ENCODE results near the gene AAGAB. TPM values are rescaled to one million over a fixed set of nuclear protein-coding genes. Genes with fewer than 3 reads are reported as not detected.

AAGAB gene
- total and polyA plus RNA-seq, 2 donors (not counting 1 experiment from before 2014, with no cell fraction given) = 9.4 to 25.0 TPM

DNA sequence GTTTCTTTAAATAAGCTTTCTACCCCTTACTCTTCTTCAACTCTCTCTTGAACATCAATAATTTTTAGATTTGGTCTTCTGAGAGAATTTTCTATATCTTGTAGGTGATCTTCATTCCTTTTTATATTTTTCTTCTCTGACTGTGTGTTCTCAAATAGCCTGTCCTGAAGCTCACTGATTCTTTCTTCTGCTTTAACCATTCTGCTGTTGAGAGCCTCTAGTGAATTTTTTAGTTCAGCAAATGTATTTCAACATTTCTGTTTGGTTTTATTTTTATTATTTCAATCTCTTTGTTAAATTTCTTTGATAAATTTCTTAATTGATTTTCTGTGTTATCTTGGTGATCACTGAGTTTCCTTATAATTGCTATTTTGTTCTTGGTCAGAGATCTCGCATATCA is 19.8 kb upstream of the AAGAB start:
- Mint-ChIP-seq H3K9me3 (ENCODE audit: insufficient read depth) (peaks cover 11% of the 10 kb centered on the region), H3K4me3 (no peak overlapping the region), H3K27me3 (peaks cover 16% of the 10 kb centered on the region), H3K27ac (no peak overlapping the region), H3K4me1 (no peaks in the 10 kb centered on the region)
- no peak overlapping the region for H3K4me3 ChIP-seq (ENCODE audit: control extremely low read depth in 1 of 5, extremely low read depth in 1 of 5, insufficient read depth in 1 of 5, low read depth in 2 of 5, low read length in 4 of 5)
- H2AFZ ChIP-seq (ENCODE audit: insufficient read depth, low read depth, low read length, poor library complexity, severe bottlenecking) = no peak overlapping the region
- POLR2A ChIA-PET = no interaction called here
- intact Hi-C loops (cut with micrococcal nuclease) = no loop called here
- H4K20me1 ChIP-seq (ENCODE audit: control insufficient read depth, insufficient read depth, low read length, poor library complexity, severe bottlenecking) = no peaks in the 10 kb centered on the region
- peaks cover 7 to 15% (median 9%) of the 10 kb centered on the region in 3 donors for H3K9me3 ChIP-seq (ENCODE audit: control extremely low read depth in 1 of 3, control insufficient read depth in 2 of 3, insufficient read depth in 1 of 3, low read length in 2 of 3)
- no peaks in the 10 kb centered on the region for H3K36me3 ChIP-seq (replicated peaks in 1 of 2; ENCODE audit: control extremely low read depth in 1 of 2, control insufficient read depth in 1 of 2, extremely low read depth in 1 of 2, insufficient read depth in 2 of 2, low read length in 1 of 2)
- CTCF ChIA-PET = no interaction called here
- H3K4me1 ChIP-seq (ENCODE audit: control insufficient read depth in 2 of 2, insufficient read depth in 2 of 2, low read length in 2 of 2) = no peaks in the 10 kb centered on the region
- TF ChIP-seq CTCF (IDR thresholded peaks at IDR 0.05) (no peak), EZH2 (IDR thresholded peaks at IDR 0.05; ENCODE audit: borderline replicate concordance, insufficient read depth, low read depth, low read length, poor library complexity, severe bottlenecking) (no peak)
- no peak overlapping the region for H3K9ac ChIP-seq (ENCODE audit: low read length)
- ATAC-seq (ENCODE audit: low read depth) (no peak), DNase-seq (no peak)
- H3K4me2 ChIP-seq (replicated peaks; ENCODE audit: low read depth, low read length, poor library complexity, severe bottlenecking) = no peak overlapping the region
- peaks cover 0 to 2% (median 0%) of the 10 kb centered on the region in 4 experiments for H3K27me3 ChIP-seq (replicated peaks in 1 of 4; ENCODE audit: control extremely low read depth in 1 of 4, control insufficient read depth in 3 of 4, insufficient read depth in 4 of 4, low read length in 3 of 4)
- no CpG with 5 or more reads among the region's 1 CpG for WGBS (ENCODE audit: insufficient coverage)
- no peak overlapping the region for H3K27ac ChIP-seq (ENCODE audit: low read length in 2 of 2)
- H3K79me2 ChIP-seq (ENCODE audit: control insufficient read depth, insufficient read depth, low read length) = no peaks in the 10 kb centered on the region

- DNase-seq (no peak), ATAC-seq (ENCODE audit: low read depth) (no peak)
- Histone ChIP-seq H3K36me3 (replicated peaks in 1 of 2; ENCODE audit: control extremely low read depth in 1 of 2, control insufficient read depth in 1 of 2, extremely low read depth in 1 of 2, insufficient read depth in 2 of 2, low read length in 1 of 2) (no peaks in the 10 kb centered on the region), H3K27ac (ENCODE audit: low read length in 2 of 2) (no peak overlapping the region), H3K4me3 (ENCODE audit: control extremely low read depth in 1 of 5, extremely low read depth in 1 of 5, insufficient read depth in 1 of 5, low read depth in 2 of 5, low read length in 4 of 5) (no peak overlapping the region), H4K20me1 (ENCODE audit: control insufficient read depth, insufficient read depth, low read length, poor library complexity, severe bottlenecking) (no peaks in the 10 kb centered on the region), H3K4me2 (replicated peaks; ENCODE audit: low read depth, low read length, poor library complexity, severe bottlenecking) (no peak overlapping the region), H3K4me1 (ENCODE audit: control insufficient read depth in 2 of 2, insufficient read depth in 2 of 2, low read length in 2 of 2) (no peaks in the 10 kb centered on the region), H2AFZ (ENCODE audit: insufficient read depth, low read depth, low read length, poor library complexity, severe bottlenecking) (no peak overlapping the region), H3K9me3 (ENCODE audit: control extremely low read depth in 1 of 3, control insufficient read depth in 2 of 3, insufficient read depth in 1 of 3, low read length in 2 of 3) (peaks cover 0 to 6% (median 4%) of the 10 kb centered on the region in 3 donors), H3K9ac (ENCODE audit: low read length) (no peak overlapping the region), H3K79me2 (ENCODE audit: control insufficient read depth, insufficient read depth, low read length) (no peaks in the 10 kb centered on the region), H3K27me3 (replicated peaks in 1 of 4; ENCODE audit: control extremely low read depth in 1 of 4, control insufficient read depth in 3 of 4, insufficient read depth in 4 of 4, low read length in 3 of 4) (no peaks in the 10 kb centered on the region)
- Mint-ChIP-seq H3K27me3 (peaks cover 5% of the 10 kb centered on the region), H3K4me1 (no peaks in the 10 kb centered on the region), H3K4me3 (no peak overlapping the region), H3K9me3 (ENCODE audit: insufficient read depth) (peaks cover 3% of the 10 kb centered on the region), H3K27ac (no peak overlapping the region)
- 100% methylated on average over 5 of the region's 9 CpGs for WGBS (ENCODE audit: insufficient coverage)
- ChIA-PET CTCF (no interaction called here), POLR2A (no interaction called here)
- intact Hi-C loops (cut with micrococcal nuclease) = no loop called here
- TF ChIP-seq CTCF (IDR thresholded peaks at IDR 0.05) (no peak), EZH2 (IDR thresholded peaks at IDR 0.05; ENCODE audit: borderline replicate concordance, insufficient read depth, low read depth, low read length, poor library complexity, severe bottlenecking) (no peak)
Measured at GRCh38 chr15:67267951-67268941, 13.8 kb upstream of the AAGAB start.

Measured in B cell (primary cell).